Ovary (tissue), 9 donors: ENCODE results near the gene RAP1GAP. TPM values are rescaled to one million over a fixed set of nuclear protein-coding genes. Genes with fewer than 3 reads are reported as not detected.

Source experiments
- DNase-seq, 5 donors: peaks; one replicate each; pipeline ENCODE4 v3.0.0-alpha.2; 2019 to 2020
- H3K27ac ChIP-seq, 2 donors: fragments of 200-600 bp; one replicate each; pipeline versions ENCODE4 v1.5.1 to v1.8.0; 2019 to 2022
- H3K27me3 ChIP-seq: fragments of 200-600 bp; one replicate; pipeline ENCODE4 v1.8.0; 2022
- H3K36me3 ChIP-seq: fragments of 200-600 bp; sonication (generic); one replicate; pipeline ENCODE4 v1.5.1; 2019
- H3K4me1 ChIP-seq: one replicate; pipeline ENCODE4 v1.8.1; 2013; ENCODE audit warnings: mild to moderate bottlenecking, moderate library complexity; ENCODE audit not compliant: insufficient read depth
- H3K4me3 ChIP-seq: fragments of 200-600 bp; sonication (generic); one replicate; pipeline ENCODE4 v1.5.1; 2017
- H3K9me3 ChIP-seq, 2 donors: fragments of 200-600 bp in 1 of 2; sonication (generic) in 1 of 2; one replicate each; pipeline versions ENCODE4 v1.5.1 to v1.8.1; 2013 to 2019; ENCODE audit warnings: mild to moderate bottlenecking in 1 of 2, moderate library complexity in 1 of 2
- EP300 ChIP-seq: sonication (generic); formaldehyde crosslinking; IDR thresholded peaks from one replicate; pipeline ENCODE4 v1.6.1; 2017; ENCODE audit warnings: antibody characterized with exemption
- POLR2A ChIP-seq: fragments of 450-650 bp; IDR thresholded peaks from one replicate; pipeline ENCODE4 v1.6.1; 2017; ENCODE audit warnings: antibody characterized with exemption, mild to moderate bottlenecking, moderate library complexity
- WGBS, 3 donors: extraction: QIAGEN DNeasy Blood & Tissue Kit in 1 of 3; methylation state at CpG; one replicate each; pipeline versions ENCODE4 v1.1.5 to v1.1.7; 2013 to 2017; 5-methylcytosine and 5-hydroxymethylcytosine counted together
- intact Hi-C, 4 donors: fragments of 100-400 bp; cut with DNase I; formaldehyde crosslinking; loops; one replicate each; pipeline versions ENCODE4 v1.11.0 to v1.15.1; 2022 to 2023
- polyA plus RNA-seq, 2 donors: library from polyadenylated mRNA; stranded (reverse); fragments of 200-250 nt in 1 of 2; fragments of 350-450 nt in 1 of 2; fragmentation: Illumina TruSeq in 1 of 2; extraction: RNeasy Lipid Tissue Mini Kit (QIAGEN cat#74804) in 1 of 2; gene quantifications; one replicate each; pipeline ENCODE4 v1.2.3, GENCODE V29; 2013 to 2014
- total RNA-seq, 7 donors: library from RNA; depleted of rRNA in 2 of 7; stranded (reverse); fragments of >200 nt in 2 of 7; fragmentation: NEBNext Ultra II Directional in 3 of 7; extraction: Animal tissue kit (Norgen Biotek cat#: 25700) in 3 of 7; gene quantifications; one replicate each; pipeline versions ENCODE4 v1.1.0 to v1.2.4, GENCODE V29; 2016 to 2023
- TF ChIP-seq, protein P1 (sequence below), 3 donors: fragments of 450-650 bp in 2 of 3; fragments of 200-600 bp in 1 of 3; IDR thresholded peaks; one replicate each; pipeline versions ENCODE4 v1.5.1 to v1.8.0; 2016 to 2022; ENCODE audit warnings: antibody characterized with exemption in 3 of 3, mild to moderate bottlenecking in 1 of 3
- donor health status: DM: no; HTN: no; CAD: no; lungs with moderate emphysema.
- donor health status: DM: no; HTN: no; CAD: no.
- donor health status: Bipolar disorder and iron deficiency.
- donor health status: DM: yes; HTN: yes; CAD: no.
- donor health status: DM: no; HTN: no; CAD: no.
- donor health status: DM: yes; HTN: yes; CAD: no.

Gene RAP1GAP
- total and polyA plus RNA-seq, 9 donors: 0.60 to 9.4 (median 2.8) TPM

DNA sequence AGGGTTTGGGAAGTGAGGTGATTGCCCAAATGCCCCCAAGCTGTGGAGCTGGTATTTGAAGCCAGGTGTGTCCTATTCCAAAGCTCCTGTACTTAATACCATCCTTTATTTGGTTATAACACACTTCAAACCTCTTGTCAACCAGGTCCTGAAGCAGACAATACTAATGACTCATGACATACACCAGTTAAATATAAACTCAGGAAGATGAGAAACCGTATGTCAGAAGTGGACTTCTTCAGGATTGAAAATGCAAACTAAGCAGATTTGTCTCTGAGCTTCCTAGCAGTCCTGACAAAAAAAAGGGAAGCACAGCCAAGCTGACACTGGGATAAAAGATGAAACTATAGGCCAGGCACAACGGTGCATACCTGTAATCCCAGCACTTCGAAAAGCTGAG, 89.4 kb downstream of the RAP1GAP start:
- no peak overlapping the region for H3K27ac ChIP-seq
- no peaks in the 10 kb centered on the region for H3K27me3 ChIP-seq
- intact Hi-C loops: no loop called here
- no peak overlapping the region for H3K4me3 ChIP-seq
- no peaks in the 10 kb centered on the region for H3K36me3 ChIP-seq
- no peaks in the 10 kb centered on the region for H3K9me3 ChIP-seq
- no peak for TF ChIP-seq EP300
- TF ChIP-seq, protein P1, sequence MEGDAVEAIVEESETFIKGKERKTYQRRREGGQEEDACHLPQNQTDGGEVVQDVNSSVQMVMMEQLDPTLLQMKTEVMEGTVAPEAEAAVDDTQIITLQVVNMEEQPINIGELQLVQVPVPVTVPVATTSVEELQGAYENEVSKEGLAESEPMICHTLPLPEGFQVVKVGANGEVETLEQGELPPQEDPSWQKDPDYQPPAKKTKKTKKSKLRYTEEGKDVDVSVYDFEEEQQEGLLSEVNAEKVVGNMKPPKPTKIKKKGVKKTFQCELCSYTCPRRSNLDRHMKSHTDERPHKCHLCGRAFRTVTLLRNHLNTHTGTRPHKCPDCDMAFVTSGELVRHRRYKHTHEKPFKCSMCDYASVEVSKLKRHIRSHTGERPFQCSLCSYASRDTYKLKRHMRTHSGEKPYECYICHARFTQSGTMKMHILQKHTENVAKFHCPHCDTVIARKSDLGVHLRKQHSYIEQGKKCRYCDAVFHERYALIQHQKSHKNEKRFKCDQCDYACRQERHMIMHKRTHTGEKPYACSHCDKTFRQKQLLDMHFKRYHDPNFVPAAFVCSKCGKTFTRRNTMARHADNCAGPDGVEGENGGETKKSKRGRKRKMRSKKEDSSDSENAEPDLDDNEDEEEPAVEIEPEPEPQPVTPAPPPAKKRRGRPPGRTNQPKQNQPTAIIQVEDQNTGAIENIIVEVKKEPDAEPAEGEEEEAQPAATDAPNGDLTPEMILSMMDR (IDR thresholded peaks at IDR 0.05): no peak
- TF ChIP-seq POLR2A: no peak
- peaks cover 2% of the 10 kb centered on the region for H3K4me1 ChIP-seq
- DNase-seq: no peak
- 52 to 73% (median 57%) methylated on average over 3 of the region's 3 CpGs for WGBS, 3 donors

GRCh38 chr1:21577933-21578332, 91.2 kb downstream of the RAP1GAP start:
- H3K36me3 ChIP-seq: no peaks in the 10 kb centered on the region
- WGBS, 3 donors: 75 to 83% (median 77%) methylated on average over 9 of the region's 9 CpGs
- TF ChIP-seq, protein P1 (IDR thresholded peaks at IDR 0.05): no peak
- no peak for TF ChIP-seq EP300
- no peak for TF ChIP-seq POLR2A
- intact Hi-C loops: no loop called here
- peaks cover 6% of the 10 kb centered on the region for H3K4me1 ChIP-seq
- no peaks in the 10 kb centered on the region for H3K27me3 ChIP-seq
- DNase-seq: no peak
- no peak overlapping the region for H3K27ac ChIP-seq
- H3K4me3 ChIP-seq: no peak overlapping the region
- H3K9me3 ChIP-seq: no peaks in the 10 kb centered on the region

DNA sequence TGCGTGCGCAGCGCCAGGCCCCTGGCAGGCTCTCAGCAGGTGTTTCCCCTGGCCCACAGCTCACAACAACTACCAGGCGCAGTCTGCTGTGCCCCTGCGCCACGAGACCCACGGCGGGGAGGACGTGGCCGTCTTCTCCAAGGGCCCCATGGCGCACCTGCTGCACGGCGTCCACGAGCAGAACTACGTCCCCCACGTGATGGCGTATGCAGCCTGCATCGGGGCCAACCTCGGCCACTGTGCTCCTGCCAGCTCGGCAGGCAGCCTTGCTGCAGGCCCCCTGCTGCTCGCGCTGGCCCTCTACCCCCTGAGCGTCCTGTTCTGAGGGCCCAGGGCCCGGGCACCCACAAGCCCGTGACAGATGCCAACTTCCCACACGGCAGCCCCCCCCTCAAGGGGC, 91.8 kb downstream of the RAP1GAP start:
- intact Hi-C loops: no loop called here
- Histone ChIP-seq H3K4me1 (peaks cover 6% of the 10 kb centered on the region), H3K27me3 (no peaks in the 10 kb centered on the region), H3K36me3 (no peaks in the 10 kb centered on the region), H3K4me3 (no peak overlapping the region), H3K9me3 (no peaks in the 10 kb centered on the region), H3K27ac (no peak overlapping the region)
- WGBS, 3 donors: 89 to 94% (median 91%) methylated on average over 26 of the region's 26 CpGs
- DNase-seq: no peak
- TF ChIP-seq POLR2A: no peak

DNA sequence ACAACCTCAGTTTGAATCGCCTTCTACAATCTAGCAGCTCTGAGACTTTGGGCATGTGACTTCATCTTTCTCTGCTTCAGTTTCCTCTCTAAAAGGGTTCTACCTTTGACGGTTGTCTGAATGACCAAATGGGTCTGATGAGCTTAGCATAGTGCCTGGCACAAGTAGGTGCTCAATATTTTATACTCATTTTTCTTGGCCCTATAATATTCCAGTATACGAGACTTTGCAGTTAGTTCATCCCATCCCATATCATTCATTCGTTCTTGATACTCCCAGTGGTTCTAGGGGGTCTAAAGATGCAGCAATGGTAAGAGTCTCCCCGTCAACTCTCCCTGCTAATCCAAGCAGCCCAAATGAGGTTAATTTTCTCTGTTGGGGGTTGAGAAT, 92.4 kb downstream of the RAP1GAP start:
- DNase-seq: no peak
- no peak overlapping the region for H3K4me3 ChIP-seq
- no peaks in the 10 kb centered on the region for H3K9me3 ChIP-seq
- whole genome bisulfite sequencing, 3 donors: 90 to 91% (median 90%) methylated on average over 5 of the region's 5 CpGs
- H3K27ac ChIP-seq: no peak overlapping the region
- H3K36me3 ChIP-seq: no peaks in the 10 kb centered on the region
- intact Hi-C loops: no loop called here
- H3K4me1 ChIP-seq: peaks cover 6% of the 10 kb centered on the region
- TF ChIP-seq POLR2A (no peak), EP300 (no peak)
- TF ChIP-seq, protein P1 (IDR thresholded peaks at IDR 0.05): no peak
- H3K27me3 ChIP-seq: no peaks in the 10 kb centered on the region

DNA sequence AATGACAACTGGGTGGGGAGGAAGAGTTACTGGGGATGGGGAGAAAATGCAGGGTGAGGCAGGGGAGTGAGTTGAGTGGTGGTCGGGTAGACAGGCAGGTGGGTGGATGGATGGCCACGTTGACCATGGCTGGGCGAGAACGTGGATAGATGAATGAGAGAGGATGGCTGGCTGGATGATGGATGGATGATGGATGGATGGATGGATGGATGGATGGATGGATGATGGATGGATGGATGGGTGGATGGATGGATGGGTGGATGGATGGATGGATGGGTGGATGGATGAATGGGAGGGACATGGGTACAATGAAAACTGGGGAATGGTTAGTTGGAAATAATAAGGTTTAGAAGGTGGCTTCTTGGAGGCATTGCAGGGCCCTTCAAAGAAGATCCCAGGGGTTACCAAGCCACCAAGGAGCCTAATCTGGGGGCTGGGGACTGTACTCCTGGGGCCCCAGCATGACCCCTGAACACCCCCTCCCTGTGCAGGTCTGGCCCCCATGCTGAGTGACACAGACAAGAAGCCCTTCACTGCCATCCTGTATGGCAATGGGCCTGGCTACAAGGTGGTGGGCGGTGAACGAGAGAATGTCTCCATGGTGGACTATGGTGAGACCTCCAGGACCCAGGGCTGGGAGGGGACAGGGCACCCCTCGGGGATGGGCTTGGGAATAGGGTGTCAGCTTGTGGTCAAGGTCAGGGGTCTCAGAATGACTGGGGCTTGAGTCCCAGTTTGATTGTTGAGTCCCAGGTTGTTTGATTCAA, 92.9 kb downstream of the RAP1GAP start:
- WGBS, 3 donors: 83 to 88% (median 87%) methylated on average over 7 of the region's 7 CpGs
- H3K4me1 ChIP-seq: peaks cover 6% of the 10 kb centered on the region
- H3K27ac ChIP-seq: no peak overlapping the region
- DNase-seq: no peak
- intact Hi-C loops: no loop called here
- no peak for TF ChIP-seq EP300
- TF ChIP-seq, protein P1 (IDR thresholded peaks at IDR 0.05): no peak
- TF ChIP-seq POLR2A: no peak
- H3K27me3 ChIP-seq: no peaks in the 10 kb centered on the region
- H3K4me3 ChIP-seq: no peak overlapping the region
- H3K9me3 ChIP-seq: no peaks in the 10 kb centered on the region
- no peaks in the 10 kb centered on the region for H3K36me3 ChIP-seq
